ENCODE data around the gene FLRT1.
A peak's percentile ranks its signal among the peaks of the same experiment; 100 is the strongest.

Gene FLRT1

GRCh38 chr11:64027651-64028397, 7.9 kb upstream of the FLRT1 start:
- H3K36me3 Mint-ChIP-seq, result no peaks in the 10 kb centered on the region
- H3K9me3 Mint-ChIP-seq, result no peaks in the 10 kb centered on the region
- no peak overlapping the region for H3K4me3 Mint-ChIP-seq
- no peak overlapping the region for H3K27ac Mint-ChIP-seq
- no peaks in the 10 kb centered on the region for H3K4me1 Mint-ChIP-seq
- no peak for ATAC-seq
- no peak for DNase-seq (ENCODE audit: low spot score in 2 of 2)

GRCh38 chr11:64028398-64029115, 7.2 kb upstream of the FLRT1 start:
- no peak overlapping the region for H3K4me3 Mint-ChIP-seq
- no peak for DNase-seq (ENCODE audit: low spot score in 2 of 2)
- ATAC-seq, result no peak
- H3K27ac Mint-ChIP-seq, result no peak overlapping the region
- H3K4me1 Mint-ChIP-seq, result no peaks in the 10 kb centered on the region
- H3K36me3 Mint-ChIP-seq, result no peaks in the 10 kb centered on the region
- H3K9me3 Mint-ChIP-seq, result no peaks in the 10 kb centered on the region

GRCh38 chr11:64029773-64030172, 6.0 kb upstream of the FLRT1 start:
- ATAC-seq (no peak), DNase-seq (ENCODE audit: low spot score in 2 of 2) (no peak)
- Mint-ChIP-seq H3K36me3 (no peaks in the 10 kb centered on the region), H3K4me1 (peaks cover under 1% of the 10 kb centered on the region), H3K27ac (no peak overlapping the region), H3K4me3 (no peak overlapping the region), H3K9me3 (no peaks in the 10 kb centered on the region)

GRCh38 chr11:64031001-64031400, 4.7 kb upstream of the FLRT1 start:
- ATAC-seq (no peak), DNase-seq (ENCODE audit: low spot score in 2 of 2) (no peak)
- H3K4me1 Mint-ChIP-seq, result peaks cover 7% of the 10 kb centered on the region
- H3K27ac Mint-ChIP-seq, result no peak overlapping the region
- H3K36me3 Mint-ChIP-seq, result peaks cover 4% of the 10 kb centered on the region
- H3K4me3 Mint-ChIP-seq, result no peak overlapping the region
- no peaks in the 10 kb centered on the region for H3K9me3 Mint-ChIP-seq

- Mint-ChIP-seq H3K4me3 (no peak overlapping the region), H3K4me1 (peaks cover 7% of the 10 kb centered on the region), H3K27ac (no peak overlapping the region), H3K36me3 (peaks cover 4% of the 10 kb centered on the region), H3K9me3 (no peaks in the 10 kb centered on the region)
- ATAC-seq, result no peak
- DNase-seq (ENCODE audit: low spot score in 2 of 2), result no peak
Observed at GRCh38 chr11:64032050-64032449, 3.7 kb upstream of the FLRT1 start.

GRCh38 chr11:64034411-64034811, 1.3 kb upstream of the FLRT1 start:
- Mint-ChIP-seq H3K4me1 (peaks cover 7% of the 10 kb centered on the region), H3K36me3 (peaks cover 4% of the 10 kb centered on the region), H3K27ac (no peak overlapping the region), H3K9me3 (no peaks in the 10 kb centered on the region), H3K4me3 (peak overlapping the region; percentile 43)
- DNase-seq (ENCODE audit: low spot score in 2 of 2), result no peak
- ATAC-seq, result no peak

- ATAC-seq, result no peak
- no peak for DNase-seq (ENCODE audit: low spot score in 2 of 2)
- Mint-ChIP-seq H3K9me3 (no peaks in the 10 kb centered on the region), H3K4me3 (peak overlapping the region; percentile 43), H3K4me1 (peaks cover 11% of the 10 kb centered on the region), H3K36me3 (peaks cover 4% of the 10 kb centered on the region), H3K27ac (no peak overlapping the region)
Observed at GRCh38 chr11:64035081-64035524, 628 bp upstream of the FLRT1 start.

GRCh38 chr11:64036087-64037026, 626 bp downstream of the FLRT1 start:
- no peak for DNase-seq (ENCODE audit: low spot score in 2 of 2)
- Mint-ChIP-seq H3K4me3 (no peak overlapping the region), H3K4me1 (peaks cover 15% of the 10 kb centered on the region), H3K9me3 (no peaks in the 10 kb centered on the region), H3K27ac (no peak overlapping the region), H3K36me3 (peaks cover 4% of the 10 kb centered on the region)
- peak; percentile 26 for ATAC-seq

- Mint-ChIP-seq H3K4me1 (peaks cover 15% of the 10 kb centered on the region), H3K27ac (no peak overlapping the region), H3K9me3 (no peaks in the 10 kb centered on the region), H3K36me3 (peaks cover 4% of the 10 kb centered on the region), H3K4me3 (no peak overlapping the region)
- DNase-seq (ENCODE audit: low spot score in 2 of 2) (no peak), ATAC-seq (peak; percentile 17)
Observed at GRCh38 chr11:64037027-64037634, 1.4 kb downstream of the FLRT1 start.

- no peak overlapping the region for H3K27ac Mint-ChIP-seq
- peaks cover 15% of the 10 kb centered on the region for H3K4me1 Mint-ChIP-seq
- H3K36me3 Mint-ChIP-seq, result peaks cover 4% of the 10 kb centered on the region
- ATAC-seq (no peak), DNase-seq (ENCODE audit: low spot score in 2 of 2) (no peak)
- no peaks in the 10 kb centered on the region for H3K9me3 Mint-ChIP-seq
- H3K4me3 Mint-ChIP-seq, result no peak overlapping the region
Observed at GRCh38 chr11:64038500-64038899, 2.8 kb downstream of the FLRT1 start.

- no peak overlapping the region for H3K4me3 Mint-ChIP-seq
- ATAC-seq, result no peak
- DNase-seq (ENCODE audit: low spot score in 2 of 2), result no peak
- H3K9me3 Mint-ChIP-seq, result no peaks in the 10 kb centered on the region
- peaks cover 15% of the 10 kb centered on the region for H3K4me1 Mint-ChIP-seq
- H3K27ac Mint-ChIP-seq, result no peak overlapping the region
- H3K36me3 Mint-ChIP-seq, result peaks cover 4% of the 10 kb centered on the region
Observed at GRCh38 chr11:64039012-64039665, 3.4 kb downstream of the FLRT1 start.

GRCh38 chr11:64040684-64041322, 5.1 kb downstream of the FLRT1 start:
- no peak for ATAC-seq
- no peak overlapping the region for H3K27ac Mint-ChIP-seq
- no peaks in the 10 kb centered on the region for H3K9me3 Mint-ChIP-seq
- H3K36me3 Mint-ChIP-seq, result no peaks in the 10 kb centered on the region
- no peak for DNase-seq (ENCODE audit: low spot score in 2 of 2)
- peaks cover 9% of the 10 kb centered on the region for H3K4me1 Mint-ChIP-seq
- no peak overlapping the region for H3K4me3 Mint-ChIP-seq

- DNase-seq (ENCODE audit: low spot score in 2 of 2), result no peak
- Mint-ChIP-seq H3K9me3 (no peaks in the 10 kb centered on the region), H3K4me1 (peaks cover 9% of the 10 kb centered on the region), H3K36me3 (no peaks in the 10 kb centered on the region), H3K4me3 (no peak overlapping the region), H3K27ac (no peak overlapping the region)
- no peak for ATAC-seq
Observed at GRCh38 chr11:64041846-64042245, 6.1 kb downstream of the FLRT1 start.

GRCh38 chr11:64042301-64042700, 6.6 kb downstream of the FLRT1 start:
- H3K4me3 Mint-ChIP-seq, result no peak overlapping the region
- peaks cover 9% of the 10 kb centered on the region for H3K4me1 Mint-ChIP-seq
- DNase-seq (ENCODE audit: low spot score in 2 of 2) (no peak), ATAC-seq (no peak)
- no peaks in the 10 kb centered on the region for H3K9me3 Mint-ChIP-seq
- no peak overlapping the region for H3K27ac Mint-ChIP-seq
- H3K36me3 Mint-ChIP-seq, result no peaks in the 10 kb centered on the region
